HepG2 (cell line): ENCODE data around the gene GSPT1. TPM values are rescaled to one million over a fixed set of nuclear protein-coding genes. Genes with fewer than 3 reads are reported as not detected.

ENCODE experiments used
- BCL6 ChIP-seq: IDR thresholded peaks from 2 replicates; pipeline ENCODE4 v1.6.1; 2016; ENCODE audit warnings: missing genetic modification reagents, missing compliant biosample characterization
- CCDC6 ChIP-seq: sonication (generic); formaldehyde crosslinking; IDR thresholded peaks from 2 replicates; pipeline ENCODE4 v1.8.1; 2022; ENCODE audit warnings: mild to moderate bottlenecking, missing genetic modification reagents, moderate library complexity
- DNMT3B ChIP-seq: conservative IDR thresholded peaks from 2 replicates; pipeline ENCODE4 v1.6.1; 2016; ENCODE audit warnings: missing biosample characterization, control low read depth
- FOSL1 ChIP-seq: sonication (generic); formaldehyde crosslinking; IDR thresholded peaks from 2 replicates; pipeline ENCODE4 v1.9.0; 2021; ENCODE audit warnings: missing genetic modification reagents, borderline replicate concordance
- MAFF ChIP-seq: IDR thresholded peaks from 2 replicates; pipeline ENCODE4 v1.6.1; 2011; ENCODE audit warnings: low read depth, low read length, improper control_type of control experiment
- MYC ChIP-seq: sonication (generic); formaldehyde crosslinking; IDR thresholded peaks from 2 replicates; pipeline ENCODE4 v1.9.0; 2021; ENCODE audit warnings: missing genetic modification reagents, borderline replicate concordance
- NFIC ChIP-seq: IDR thresholded peaks from 2 replicates; pipeline ENCODE4 v1.6.1; 2012; ENCODE audit warnings: mild to moderate bottlenecking, low read length, inconsistent platforms
- NR2F1 ChIP-seq, 2 experiments: fragments of 450-650 bp in 1 of 2; formaldehyde crosslinking in 1 of 2; IDR thresholded peaks; 2 replicates each; pipeline versions ENCODE4 v1.5.0 to v1.6.1; 2016 to 2020; ENCODE audit warnings: mild to moderate bottlenecking in 1 of 2, missing compliant biosample characterization in 1 of 2, missing genetic modification reagents in 1 of 2, moderate library complexity in 1 of 2
- PATZ1 ChIP-seq: sonication (generic); formaldehyde crosslinking; IDR thresholded peaks from 2 replicates; pipeline ENCODE4 v1.4.0; 2020; ENCODE audit warnings: missing genetic modification reagents
- PCBP1 ChIP-seq: fragments of 200-400 bp; formaldehyde crosslinking; IDR thresholded peaks from 2 replicates; pipeline ENCODE4 v1.6.1; 2017; ENCODE audit warnings: mild to moderate bottlenecking, low read depth, low read length, borderline replicate concordance
- PHF21A ChIP-seq: sonication (generic); formaldehyde crosslinking; IDR thresholded peaks from 2 replicates; pipeline ENCODE4 v1.5.0; 2020; ENCODE audit warnings: mild to moderate bottlenecking, missing genetic modification reagents
- POLR2G ChIP-seq: fragments of 200-400 bp; formaldehyde crosslinking; IDR thresholded peaks from 2 replicates; pipeline ENCODE4 v1.6.1; 2018; ENCODE audit warnings: mild to moderate bottlenecking, low read depth, low read length, moderate library complexity
- SETDB1 ChIP-seq: sonication (generic); formaldehyde crosslinking; IDR thresholded peaks from 2 replicates; pipeline ENCODE4 v1.5.1; 2020; ENCODE audit warnings: missing genetic modification reagents, mild to moderate bottlenecking, borderline replicate concordance
- SIN3B ChIP-seq: fragments of 150-350 bp; IDR thresholded peaks from 2 replicates; pipeline ENCODE4 v1.6.1; 2014; ENCODE audit warnings: low read length
- SMYD3 ChIP-seq: sonication (generic); formaldehyde crosslinking; IDR thresholded peaks from 2 replicates; pipeline ENCODE4 v1.8.1; 2023; ENCODE audit warnings: mild to moderate bottlenecking, missing genetic modification reagents
- SNAPC5 ChIP-seq: sonication (generic); formaldehyde crosslinking; IDR thresholded peaks from 2 replicates; pipeline ENCODE4 v1.8.1; 2023; ENCODE audit warnings: mild to moderate bottlenecking, missing genetic modification reagents, borderline replicate concordance
- TBP ChIP-seq: sonication (generic); formaldehyde crosslinking; IDR thresholded peaks from 2 replicates; pipeline ENCODE4 v1.5.0; 2020; ENCODE audit warnings: missing genetic modification reagents
- YY1 ChIP-seq: IDR thresholded peaks from 2 replicates; pipeline ENCODE4 v1.6.1; 2011; ENCODE audit warnings: low read length, low read depth, moderate library complexity, mild to moderate bottlenecking; ENCODE audit not compliant: insufficient read depth, insufficient replicate concordance
- ZBTB25 ChIP-seq: IDR thresholded peaks from 2 replicates; pipeline ENCODE4 v1.6.1; 2018; ENCODE audit warnings: missing genetic modification reagents
- ZKSCAN5 ChIP-seq: sonication (generic); formaldehyde crosslinking; IDR thresholded peaks from 2 replicates; pipeline ENCODE4 v1.5.1; 2020; ENCODE audit warnings: mild to moderate bottlenecking, missing genetic modification reagents
- ZNF18 ChIP-seq: sonication (generic); formaldehyde crosslinking; IDR thresholded peaks from 2 replicates; pipeline ENCODE4 v1.8.0; 2022; ENCODE audit warnings: mild to moderate bottlenecking, missing genetic modification reagents; ENCODE audit not compliant: insufficient replicate concordance
- ZNF263 ChIP-seq: sonication (generic); formaldehyde crosslinking; IDR thresholded peaks from 2 replicates; pipeline ENCODE4 v1.4.0; 2020; ENCODE audit warnings: missing genetic modification reagents
- ZNF441 ChIP-seq: sonication (generic); formaldehyde crosslinking; IDR thresholded peaks from 2 replicates; pipeline ENCODE4 v1.7.0; 2021; ENCODE audit warnings: missing genetic modification reagents, borderline replicate concordance
- ZSCAN30 ChIP-seq: sonication (generic); formaldehyde crosslinking; IDR thresholded peaks from 2 replicates; pipeline ENCODE4 v1.5.0; 2020; ENCODE audit warnings: mild to moderate bottlenecking, missing genetic modification reagents
- polyA plus RNA-seq, 8 experiments: library from polyadenylated mRNA; depleted of rRNA in 3 of 8; stranded (reverse) in 7 of 8; unstranded in 1 of 8; fragments of >200 nt; fragmentation: Illumina TruSeq in 4 of 8; extraction: Trizol in 4 of 8; gene quantifications; 2 replicates each; pipeline versions ENCODE4 v1.2.1 to v1.2.3, GENCODE V29; 2011 to 2016; ENCODE audit warnings: low read depth in 4 of 8, missing spikeins in 1 of 8, mixed read lengths in 1 of 8; ENCODE audit not compliant: insufficient read depth in 1 of 8
- total RNA-seq, 5 experiments: library from RNA; depleted of rRNA; stranded (reverse); fragments of >200 nt; fragmentation: Illumina TruSeq; extraction: Trizol; gene quantifications; 2 replicates each; pipeline ENCODE4 v1.2.3, GENCODE V29; 2016; ENCODE audit warnings: low read depth in 1 of 5

GSPT1 gene
- total and polyA plus RNA-seq, 2 of the 13 experiments (the other 11 are each of a cell fraction or from before 2014, with no cell fraction given): 120 to 316 TPM

GRCh38 chr16:11916524-11917285, 949 bp upstream of the GSPT1 start (continued):
- TF ChIP-seq POLR2G (peak; percentile 94), ZSCAN30 (peak; percentile 78), SNAPC5 (peak; percentile 22; the same call in 1 of the 2 replicates), TBP (CRISPR knock-in tag) (no peak), SETDB1 (no peak), NR2F1 (CRISPR knock-in tag; IDR thresholded peaks at IDR 0.05) (no peak; a peak in 1 of 4 replicates), ZNF18 (CRISPR knock-in tag) (peak; percentile 32), CCDC6 (CRISPR knock-in tag) (peak; percentile 70), MAFF (peak; percentile 54), ZBTB25 (CRISPR knock-in tag) (0 out of 2 replicates have a peak, but pooled peaks have one; percentile 19), BCL6 (CRISPR knock-in tag) (peak; percentile 66), PHF21A (CRISPR knock-in tag) (0 out of 2 replicates have a peak, but pooled peaks have one; percentile 19), DNMT3B (0 out of 2 replicates have a peak, but pooled peaks have one; percentile 46), PCBP1 (no peak), ZNF441 (peak; percentile 64; the same call in 1 of the 2 replicates), FOSL1 (peak; percentile 91), MYC (CRISPR knock-in tag) (no peak), NFIC (peak; percentile 85; the same call in 1 of the 2 replicates), SMYD3 (CRISPR knock-in tag) (0 out of 2 replicates have a peak, but pooled peaks have one; percentile 12), YY1 (peak; percentile 65), ZNF263 (no peak), ZKSCAN5 (CRISPR knock-in tag) (no peak), SIN3B (peak; percentile 23; the same call in 1 of the 2 replicates), PATZ1 (0 out of 2 replicates have a peak, but pooled peaks have one; percentile 51)
